Central memory CD8-positive, alpha-beta T cell (primary cell): ENCODE measurements around the gene PFKFB4.

Experiments used
- ATAC-seq: fragments of 150-1000 bp; cut with Tn5 transposase; replicated peaks from 2 replicates; pipeline ENCODE4 v1.10.0; 2022; ENCODE audit warnings: mild to moderate bottlenecking, moderate FRiP score, moderate number of reproducible peaks; ENCODE audit not compliant: poor library complexity, severe bottlenecking; ENCODE audit errors: extremely low read depth
- DNase-seq, 2 donors: peaks; one replicate each; pipeline ENCODE4 v3.0.0; 2021; ENCODE audit warnings: low spot score in 2 of 2
- H3K27ac Mint-ChIP-seq: one replicate; pipeline ENCODE4 v1.8.0; 2022; ENCODE audit warnings: low read depth, mild to moderate bottlenecking, moderate library complexity, mixed read lengths
- H3K27me3 Mint-ChIP-seq: one replicate; pipeline ENCODE4 v1.8.0; 2022; ENCODE audit warnings: mixed read lengths
- H3K36me3 Mint-ChIP-seq: one replicate; pipeline ENCODE4 v1.8.0; 2022; ENCODE audit warnings: mild to moderate bottlenecking, moderate library complexity, mixed read lengths; ENCODE audit not compliant: insufficient read depth
- H3K4me1 Mint-ChIP-seq: one replicate; pipeline ENCODE4 v1.8.0; 2022; ENCODE audit warnings: mixed read lengths
- H3K4me3 Mint-ChIP-seq: one replicate; pipeline ENCODE4 v1.8.0; 2022; ENCODE audit warnings: mild to moderate bottlenecking, moderate library complexity, mixed read lengths
- H3K9me3 Mint-ChIP-seq: one replicate; pipeline ENCODE4 v1.8.0; 2022; ENCODE audit warnings: mixed read lengths

Gene PFKFB4

DNA sequence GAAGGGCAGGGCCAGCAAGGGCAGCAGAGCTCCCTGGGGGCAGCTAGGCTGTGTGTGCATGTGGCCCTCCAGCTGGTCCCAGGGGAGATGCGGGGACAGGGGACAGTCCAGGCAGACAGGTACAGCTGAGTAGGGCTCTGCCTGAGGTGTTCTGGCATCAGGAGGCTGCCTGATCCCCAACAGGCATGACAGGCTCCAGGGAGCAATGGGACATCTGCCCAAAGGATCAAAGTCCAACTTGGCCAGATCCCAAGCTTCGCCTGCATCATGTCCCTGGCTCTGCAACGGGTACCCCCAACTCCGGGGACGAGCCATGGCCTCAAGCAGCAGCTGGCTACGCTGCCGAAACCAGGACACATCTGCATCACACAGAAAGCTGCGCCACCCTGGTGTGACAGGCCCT, 88.3 kb downstream of the PFKFB4 start:
- Mint-ChIP-seq H3K36me3 (peaks cover 27% of the 10 kb centered on the region), H3K4me1 (peaks cover 56% of the 10 kb centered on the region), H3K27me3 (no peaks in the 10 kb centered on the region)

More for the DNA sequence above, 88.3 kb downstream of the PFKFB4 start:
- DNase-seq (no peak), ATAC-seq (no peak)
- no peaks in the 10 kb centered on the region for H3K9me3 Mint-ChIP-seq
- peak overlapping the region; percentile 92 for H3K4me3 Mint-ChIP-seq
- H3K27ac Mint-ChIP-seq: peak overlapping the region; percentile 93
